H9 (cell line): ENCODE data around the gene NT5DC1. TPM values are rescaled to one million over a fixed set of nuclear protein-coding genes. Genes with fewer than 3 reads are reported as not detected.

Experiments
- DNase-seq: peaks from one replicate; pipeline ENCODE4 v3.0.0-alpha.2; 2017
- H2AFZ ChIP-seq: one replicate; pipeline ENCODE4 v1.6.1; 2013; ENCODE audit warnings: mild to moderate bottlenecking, low read length, control low read depth, moderate library complexity
- H2AK5ac ChIP-seq: 2 replicates; pipeline ENCODE4 v1.6.1; 2013; ENCODE audit warnings: low read length, control low read depth, mixed read lengths; ENCODE audit not compliant: insufficient read length
- H2BK120ac ChIP-seq: one replicate; pipeline ENCODE4 v1.6.1; 2013; ENCODE audit warnings: low read depth, mild to moderate bottlenecking, low read length, control low read depth, inconsistent platforms; ENCODE audit not compliant: poor library complexity, severe bottlenecking
- H2BK12ac ChIP-seq: 2 replicates; pipeline ENCODE4 v1.6.1; 2013; ENCODE audit warnings: low read length, control low read depth, mixed read lengths, low read depth; ENCODE audit not compliant: insufficient read length
- H2BK15ac ChIP-seq: 2 replicates; pipeline ENCODE4 v1.6.1; 2013; ENCODE audit warnings: low read depth, low read length, control low read depth
- H2BK20ac ChIP-seq: one replicate; pipeline ENCODE4 v1.6.1; 2013; ENCODE audit warnings: low read depth, mild to moderate bottlenecking, low read length, control low read depth, inconsistent platforms; ENCODE audit not compliant: poor library complexity, severe bottlenecking
- H2BK5ac ChIP-seq: 2 replicates; pipeline ENCODE4 v1.6.1; 2013; ENCODE audit warnings: low read length, control low read depth, mixed read lengths; ENCODE audit not compliant: insufficient read length
- H3K14ac ChIP-seq: 2 replicates; pipeline ENCODE4 v1.6.1; 2013; ENCODE audit warnings: low read length, control low read depth; ENCODE audit not compliant: insufficient read depth
- H3K18ac ChIP-seq: 2 replicates; pipeline ENCODE4 v1.6.1; 2013; ENCODE audit warnings: low read depth, mild to moderate bottlenecking, mixed read lengths, low read length, control low read depth; ENCODE audit not compliant: insufficient read length
- H3K23ac ChIP-seq: 2 replicates; pipeline ENCODE4 v1.6.1; 2013; ENCODE audit warnings: low read length, control low read depth, mixed read lengths, low read depth; ENCODE audit not compliant: insufficient read length
- H3K23me2 ChIP-seq: 2 replicates; pipeline ENCODE4 v1.6.1; 2013; ENCODE audit warnings: low read depth, mild to moderate bottlenecking, mixed read lengths, low read length, control low read depth; ENCODE audit not compliant: insufficient read length, poor library complexity, severe bottlenecking
- H3K27ac ChIP-seq: 2 replicates; pipeline ENCODE4 v1.5.1; 2013; ENCODE audit warnings: low read length, control low read depth, mixed read lengths, low read depth; ENCODE audit not compliant: insufficient read length
- H3K27me3 ChIP-seq: 2 replicates; pipeline ENCODE4 v1.6.1; 2013; ENCODE audit warnings: low read length, control low read depth, inconsistent platforms; ENCODE audit not compliant: insufficient read depth
- H3K4ac ChIP-seq: 2 replicates; pipeline ENCODE4 v1.6.1; 2013; ENCODE audit warnings: low read depth, mild to moderate bottlenecking, control low read depth, inconsistent platforms, low read length, moderate library complexity
- H3K4me1 ChIP-seq: 2 replicates; pipeline ENCODE4 v1.6.1; 2013; ENCODE audit warnings: low read length, control low read depth, inconsistent platforms; ENCODE audit not compliant: insufficient read depth
- H3K4me2 ChIP-seq: 2 replicates; pipeline ENCODE4 v1.6.1; 2013; ENCODE audit warnings: low read length, control low read depth, mixed read lengths; ENCODE audit not compliant: insufficient read length, insufficient read depth
- H3K56ac ChIP-seq: 2 replicates; pipeline ENCODE4 v1.6.1; 2013; ENCODE audit warnings: low read depth, mild to moderate bottlenecking, mixed read lengths, low read length, control low read depth; ENCODE audit not compliant: insufficient read length
- H3K79me1 ChIP-seq: 2 replicates; pipeline ENCODE4 v1.6.1; 2013; ENCODE audit warnings: low read depth, mild to moderate bottlenecking, moderate library complexity, low read length, control low read depth, inconsistent platforms; ENCODE audit not compliant: insufficient read depth, poor library complexity, severe bottlenecking
- H3K79me2 ChIP-seq: 2 replicates; pipeline ENCODE4 v1.6.1; 2013; ENCODE audit warnings: low read length, control low read depth, inconsistent platforms; ENCODE audit not compliant: insufficient read depth
- H3K9ac ChIP-seq: 2 replicates; pipeline ENCODE4 v1.6.1; 2013; ENCODE audit warnings: low read length, control low read depth, mixed read lengths; ENCODE audit not compliant: insufficient read length; ENCODE audit errors: extremely low read depth
- H3K9me3 ChIP-seq: one replicate; pipeline ENCODE4 v1.6.1; 2013; ENCODE audit warnings: low read depth, low read length, inconsistent platforms; ENCODE audit not compliant: control insufficient read depth
- H3T11ph ChIP-seq: one replicate; pipeline ENCODE4 v1.6.1; 2013; ENCODE audit warnings: mild to moderate bottlenecking, low read length, control low read depth, inconsistent platforms
- H4K20me1 ChIP-seq: one replicate; pipeline ENCODE4 v1.6.1; 2013; ENCODE audit not compliant: control insufficient read depth, insufficient read length, insufficient read depth
- H4K5ac ChIP-seq: 2 replicates; pipeline ENCODE4 v1.6.1; 2013; ENCODE audit warnings: low read depth, mild to moderate bottlenecking, mixed read lengths, low read length, control low read depth; ENCODE audit not compliant: insufficient read length
- H4K8ac ChIP-seq: replicated peaks from 2 replicates; pipeline ENCODE4 v1.6.1; 2013; ENCODE audit warnings: low read length, control low read depth, mixed read lengths, low read depth; ENCODE audit not compliant: insufficient read length
- H4K91ac ChIP-seq: 2 replicates; pipeline ENCODE4 v1.6.1; 2013; ENCODE audit warnings: low read depth, mild to moderate bottlenecking, moderate library complexity, mixed read lengths, low read length, control low read depth; ENCODE audit not compliant: insufficient read length
- H3K27ac Mint-ChIP-seq, 3 experiments: 2 replicates in 2 of 3; 3 replicates in 1 of 3; pipeline ENCODE4 v1.8.0; 2020 to 2021; ENCODE audit warnings: mixed read lengths in 3 of 3, mild to moderate bottlenecking in 1 of 3, moderate library complexity in 1 of 3
- H3K27me3 Mint-ChIP-seq: 2 replicates; pipeline ENCODE4 v1.8.0; 2021; ENCODE audit warnings: low read depth, mild to moderate bottlenecking, moderate library complexity, mixed read lengths
- H3K36me3 Mint-ChIP-seq, 3 experiments: 2 replicates in 2 of 3; 3 replicates in 1 of 3; pipeline ENCODE4 v1.8.0; 2020 to 2021; ENCODE audit warnings: low read depth in 3 of 3, mixed read lengths in 3 of 3; ENCODE audit not compliant: insufficient read depth in 1 of 3
- H3K4me1 Mint-ChIP-seq, 2 experiments: 2 replicates each; pipeline ENCODE4 v1.8.0; 2020; ENCODE audit warnings: mixed read lengths in 2 of 2
- H3K4me3 Mint-ChIP-seq, 2 experiments: 2 replicates in 1 of 2; 3 replicates in 1 of 2; pipeline ENCODE4 v1.8.0; 2020 to 2021; ENCODE audit warnings: mild to moderate bottlenecking in 2 of 2, mixed read lengths in 2 of 2, moderate library complexity in 1 of 2
- H3K9me3 Mint-ChIP-seq, 2 experiments: 2 replicates in 1 of 2; 3 replicates in 1 of 2; pipeline ENCODE4 v1.8.0; 2020; ENCODE audit warnings: mild to moderate bottlenecking in 2 of 2, mixed read lengths in 2 of 2, moderate library complexity in 1 of 2
- WGBS: extraction: QIAGEN DNeasy Blood & Tissue Kit; methylation state at CpG from one replicate; pipeline ENCODE4 v1.1.7; 2013; ENCODE audit warnings: missing lambda C conversion rate, low lambda C conversion rate, mixed read lengths; ENCODE audit not compliant: insufficient read length; ENCODE audit errors: extremely low coverage; 5-methylcytosine and 5-hydroxymethylcytosine counted together
- total RNA-seq: library from RNA; stranded (reverse); gene quantifications from 2 replicates; pipeline ENCODE4 v1.2.1, GENCODE V29; 2021
- TF ChIP-seq, protein P1 (sequence below): fragments of 200-600 bp; sonication (generic); conservative IDR thresholded peaks from 3 replicates; pipeline ENCODE4 v1.8.0; 2021; ENCODE audit warnings: antibody characterized with exemption, mild to moderate bottlenecking

Gene NT5DC1
- total RNA-seq, 1 experiment from 2014 or later, result 64.9 TPM

DNA sequence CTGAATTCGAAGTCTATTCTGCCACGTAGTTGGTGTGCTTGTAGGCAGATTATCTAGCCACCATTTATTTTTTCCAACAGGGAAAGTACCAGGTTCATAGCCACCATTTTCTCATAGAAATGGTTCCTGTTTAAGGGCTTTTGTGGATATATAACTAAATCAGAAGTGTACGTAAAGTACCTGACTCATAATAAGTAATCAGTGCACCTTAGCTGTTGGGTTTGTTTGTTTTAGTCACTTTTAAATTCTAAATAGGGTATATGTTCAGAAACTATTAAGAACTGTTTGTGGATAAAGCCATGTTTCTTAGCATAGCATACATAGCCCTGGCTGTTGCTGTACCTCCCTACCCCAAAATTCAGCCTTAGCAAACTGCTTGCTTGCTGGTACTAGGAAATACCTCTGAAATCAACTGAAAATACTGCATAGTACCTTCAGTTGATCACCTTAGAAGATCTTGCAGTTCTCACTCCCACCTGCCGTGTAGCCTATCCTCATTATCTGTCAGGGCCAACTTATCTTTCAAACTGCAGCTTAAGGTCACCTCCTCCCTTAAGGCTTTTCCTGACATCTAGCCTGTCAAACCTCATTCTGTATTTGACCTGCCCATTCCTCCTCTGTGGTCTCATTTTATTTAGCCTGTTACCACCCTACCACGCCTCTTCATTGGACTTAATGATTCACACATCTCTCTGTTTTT, 69.9 kb downstream of the NT5DC1 start:
- Histone ChIP-seq H2AK5ac (no peak overlapping the region), H3K9ac (no peak overlapping the region), H3K14ac (no peak overlapping the region), H4K91ac (no peak overlapping the region), H3K9me3 (no peaks in the 10 kb centered on the region), H3K27me3 (no peaks in the 10 kb centered on the region), H3K79me2 (no peaks in the 10 kb centered on the region), H4K8ac (no peak overlapping the region), H4K5ac (no peak overlapping the region), H2BK5ac (no peak overlapping the region), H3K56ac (no peak overlapping the region), H3K4me1 (no peaks in the 10 kb centered on the region), H2BK12ac (no peak overlapping the region), H2AFZ (no peak overlapping the region), H3K4ac (no peak overlapping the region), H3K18ac (no peak overlapping the region), H2BK15ac (no peak overlapping the region), H3K23me2 (no peaks in the 10 kb centered on the region), H3K23ac (no peak overlapping the region), H2BK120ac (no peak overlapping the region), H3K79me1 (no peaks in the 10 kb centered on the region), H3K27ac (no peak overlapping the region), H4K20me1 (no peaks in the 10 kb centered on the region), H2BK20ac (no peak overlapping the region), H3T11ph (no peak overlapping the region), H3K4me2 (no peak overlapping the region)
- no peak for DNase-seq
- no CpG with 5 or more reads among the region's 5 CpGs for WGBS
- peaks cover 5 to 8% of the 10 kb centered on the region in 2 experiments; a peak in 3 of 4 replicates for H3K4me1 Mint-ChIP-seq
- no peak overlapping the region for H3K4me3 Mint-ChIP-seq
- no peak overlapping the region for H3K27ac Mint-ChIP-seq
- TF ChIP-seq, protein P1, sequence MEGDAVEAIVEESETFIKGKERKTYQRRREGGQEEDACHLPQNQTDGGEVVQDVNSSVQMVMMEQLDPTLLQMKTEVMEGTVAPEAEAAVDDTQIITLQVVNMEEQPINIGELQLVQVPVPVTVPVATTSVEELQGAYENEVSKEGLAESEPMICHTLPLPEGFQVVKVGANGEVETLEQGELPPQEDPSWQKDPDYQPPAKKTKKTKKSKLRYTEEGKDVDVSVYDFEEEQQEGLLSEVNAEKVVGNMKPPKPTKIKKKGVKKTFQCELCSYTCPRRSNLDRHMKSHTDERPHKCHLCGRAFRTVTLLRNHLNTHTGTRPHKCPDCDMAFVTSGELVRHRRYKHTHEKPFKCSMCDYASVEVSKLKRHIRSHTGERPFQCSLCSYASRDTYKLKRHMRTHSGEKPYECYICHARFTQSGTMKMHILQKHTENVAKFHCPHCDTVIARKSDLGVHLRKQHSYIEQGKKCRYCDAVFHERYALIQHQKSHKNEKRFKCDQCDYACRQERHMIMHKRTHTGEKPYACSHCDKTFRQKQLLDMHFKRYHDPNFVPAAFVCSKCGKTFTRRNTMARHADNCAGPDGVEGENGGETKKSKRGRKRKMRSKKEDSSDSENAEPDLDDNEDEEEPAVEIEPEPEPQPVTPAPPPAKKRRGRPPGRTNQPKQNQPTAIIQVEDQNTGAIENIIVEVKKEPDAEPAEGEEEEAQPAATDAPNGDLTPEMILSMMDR, result no peak
- H3K36me3 Mint-ChIP-seq, result peaks cover 11 to 24% (median 11%) of the 10 kb centered on the region in 3 experiments
- H3K9me3 Mint-ChIP-seq, result peaks cover 10 to 12% of the 10 kb centered on the region in 2 experiments
- H3K27me3 Mint-ChIP-seq, result no peaks in the 10 kb centered on the region
